ENCODE results near the gene WDR33. TPM values are rescaled to one million over a fixed set of nuclear protein-coding genes. Genes with fewer than 3 reads are reported as not detected.

WDR33 gene
- total and polyA plus RNA-seq, 2 of the 13 experiments (the other 11 are each of a cell fraction or from before 2014, with no cell fraction given), result 54.9 to 78.2 TPM

GRCh38 chr2:127701193-127701650 is 109.7 kb downstream of the WDR33 start, which contains the start of gene SFT2D3 (continued):
- TF ChIP-seq, protein P1, sequence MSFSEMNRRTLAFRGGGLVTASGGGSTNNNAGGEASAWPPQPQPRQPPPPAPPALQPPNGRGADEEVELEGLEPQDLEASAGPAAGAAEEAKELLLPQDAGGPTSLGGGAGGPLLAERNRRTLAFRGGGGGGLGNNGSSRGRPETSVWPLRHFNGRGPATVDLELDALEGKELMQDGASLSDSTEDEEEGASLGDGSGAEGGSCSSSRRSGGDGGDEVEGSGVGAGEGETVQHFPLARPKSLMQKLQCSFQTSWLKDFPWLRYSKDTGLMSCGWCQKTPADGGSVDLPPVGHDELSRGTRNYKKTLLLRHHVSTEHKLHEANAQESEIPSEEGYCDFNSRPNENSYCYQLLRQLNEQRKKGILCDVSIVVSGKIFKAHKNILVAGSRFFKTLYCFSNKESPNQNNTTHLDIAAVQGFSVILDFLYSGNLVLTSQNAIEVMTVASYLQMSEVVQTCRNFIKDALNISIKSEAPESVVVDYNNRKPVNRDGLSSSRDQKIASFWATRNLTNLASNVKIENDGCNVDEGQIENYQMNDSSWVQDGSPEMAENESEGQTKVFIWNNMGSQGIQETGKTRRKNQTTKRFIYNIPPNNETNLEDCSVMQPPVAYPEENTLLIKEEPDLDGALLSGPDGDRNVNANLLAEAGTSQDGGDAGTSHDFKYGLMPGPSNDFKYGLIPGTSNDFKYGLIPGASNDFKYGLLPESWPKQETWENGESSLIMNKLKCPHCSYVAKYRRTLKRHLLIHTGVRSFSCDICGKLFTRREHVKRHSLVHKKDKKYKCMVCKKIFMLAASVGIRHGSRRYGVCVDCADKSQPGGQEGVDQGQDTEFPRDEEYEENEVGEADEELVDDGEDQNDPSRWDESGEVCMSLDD (CRISPR knock-in tag; IDR thresholded peaks at IDR 0.05; ENCODE audit: borderline replicate concordance), result peak; percentile 33; the same call in 1 of the 2 replicates
- TF ChIP-seq MEIS2 (CRISPR knock-in tag; IDR thresholded peaks at IDR 0.05) (peak; percentile 67), ZNF746 (CRISPR knock-in tag; IDR thresholded peaks at IDR 0.05) (peak; percentile 30), NKX3-1 (CRISPR knock-in tag; IDR thresholded peaks at IDR 0.05) (peak; percentile 45; the same call in 1 of the 2 replicates), PHF21A (CRISPR knock-in tag; IDR thresholded peaks at IDR 0.05) (no peak; the same call in 1 of the 2 replicates), ZNF446 (CRISPR knock-in tag; IDR thresholded peaks at IDR 0.05) (peak; percentile 95), ZNF703 (CRISPR knock-in tag; IDR thresholded peaks at IDR 0.05; ENCODE audit: borderline replicate concordance) (peak; percentile 67; the same call in 1 of the 2 replicates), ZBTB38 (CRISPR knock-in tag; IDR thresholded peaks at IDR 0.05) (peak; percentile 82), ZNF614 (CRISPR knock-in tag; IDR thresholded peaks at IDR 0.05; ENCODE audit: borderline replicate concordance) (peak; percentile 37; the same call in 1 of the 2 replicates), ZNF18 (CRISPR knock-in tag; IDR thresholded peaks at IDR 0.05; ENCODE audit: insufficient replicate concordance) (no peak), ZSCAN21 (CRISPR knock-in tag; IDR thresholded peaks at IDR 0.05; ENCODE audit: borderline replicate concordance) (peak; percentile 93), ZNF574 (CRISPR knock-in tag; IDR thresholded peaks at IDR 0.05) (peak; percentile 79), FOXP1 (IDR thresholded peaks at IDR 0.05) (no peak), FOXP1 (CRISPR knock-in tag; IDR thresholded peaks at IDR 0.05) (peak; percentile 13; the same call in 1 of the 2 replicates), PCBP2 (optimal IDR thresholded peaks at IDR 0.05; ENCODE audit: low read depth, low read length, poor library complexity, severe bottlenecking) (no peak), DBP (CRISPR knock-in tag; IDR thresholded peaks at IDR 0.05; ENCODE audit: not compliant biosample characterization) (no peak), SRSF4 (IDR thresholded peaks at IDR 0.05; ENCODE audit: low read depth, low read length, poor library complexity, severe bottlenecking) (no peak), ISX (CRISPR knock-in tag; conservative IDR thresholded peaks at IDR 0.05) (0 out of 2 replicates have a peak, but pooled peaks have one; percentile 43), STAT5B (CRISPR knock-in tag; IDR thresholded peaks at IDR 0.05) (no peak)
- TF ChIP-seq, protein P2, sequence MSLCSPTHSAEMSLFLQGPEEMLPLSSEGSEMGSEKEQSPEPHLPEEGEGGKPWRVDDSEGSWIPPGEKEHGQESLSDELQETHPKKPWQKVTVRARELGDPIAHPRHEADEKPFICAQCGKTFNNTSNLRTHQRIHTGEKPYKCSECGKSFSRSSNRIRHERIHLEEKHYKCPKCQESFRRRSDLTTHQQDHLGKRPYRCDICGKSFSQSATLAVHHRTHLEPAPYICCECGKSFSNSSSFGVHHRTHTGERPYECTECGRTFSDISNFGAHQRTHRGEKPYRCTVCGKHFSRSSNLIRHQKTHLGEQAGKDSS (CRISPR knock-in tag; IDR thresholded peaks at IDR 0.05; ENCODE audit: borderline replicate concordance, low read depth), result no peak; the same call in 1 of the 2 replicates
